ENCODE data around the gene PARD3.

The PARD3 gene

DNA sequence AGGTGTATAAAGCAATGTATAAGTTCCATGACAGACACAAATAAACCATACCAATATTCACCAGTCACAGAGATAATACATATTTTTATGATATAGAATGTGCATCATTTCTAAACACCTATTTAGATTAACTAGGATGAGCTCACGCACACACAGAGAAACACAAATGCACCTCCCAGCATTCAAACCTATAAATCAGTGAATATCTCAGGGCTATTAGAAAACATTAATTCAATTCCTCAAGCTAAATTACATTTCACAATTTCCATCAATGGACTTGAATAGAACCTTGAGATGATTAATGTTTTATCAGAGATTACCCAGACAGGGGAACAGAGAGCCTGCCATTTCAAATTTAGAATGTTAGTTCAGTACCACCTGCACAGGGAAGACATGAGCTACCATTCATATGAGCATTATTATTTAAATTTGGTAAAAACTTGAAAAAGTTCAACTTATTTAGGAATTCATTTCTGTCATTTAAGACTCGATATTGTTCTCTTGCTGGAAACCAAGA is 221.7 kb downstream of the PARD3 start:
- peaks cover 2% of the 10 kb centered on the region for H3K79me2 ChIP-seq
- TF ChIP-seq, protein P1, sequence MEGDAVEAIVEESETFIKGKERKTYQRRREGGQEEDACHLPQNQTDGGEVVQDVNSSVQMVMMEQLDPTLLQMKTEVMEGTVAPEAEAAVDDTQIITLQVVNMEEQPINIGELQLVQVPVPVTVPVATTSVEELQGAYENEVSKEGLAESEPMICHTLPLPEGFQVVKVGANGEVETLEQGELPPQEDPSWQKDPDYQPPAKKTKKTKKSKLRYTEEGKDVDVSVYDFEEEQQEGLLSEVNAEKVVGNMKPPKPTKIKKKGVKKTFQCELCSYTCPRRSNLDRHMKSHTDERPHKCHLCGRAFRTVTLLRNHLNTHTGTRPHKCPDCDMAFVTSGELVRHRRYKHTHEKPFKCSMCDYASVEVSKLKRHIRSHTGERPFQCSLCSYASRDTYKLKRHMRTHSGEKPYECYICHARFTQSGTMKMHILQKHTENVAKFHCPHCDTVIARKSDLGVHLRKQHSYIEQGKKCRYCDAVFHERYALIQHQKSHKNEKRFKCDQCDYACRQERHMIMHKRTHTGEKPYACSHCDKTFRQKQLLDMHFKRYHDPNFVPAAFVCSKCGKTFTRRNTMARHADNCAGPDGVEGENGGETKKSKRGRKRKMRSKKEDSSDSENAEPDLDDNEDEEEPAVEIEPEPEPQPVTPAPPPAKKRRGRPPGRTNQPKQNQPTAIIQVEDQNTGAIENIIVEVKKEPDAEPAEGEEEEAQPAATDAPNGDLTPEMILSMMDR (IDR thresholded peaks at IDR 0.05), result no peak
- no peaks in the 10 kb centered on the region for H3K9me3 ChIP-seq (ENCODE audit: control insufficient read depth, low read length)
- H3K27ac ChIP-seq, result no peak overlapping the region
- H3K4me1 ChIP-seq, result no peaks in the 10 kb centered on the region
- no peak overlapping the region for H3K4me2 ChIP-seq (ENCODE audit: low read length)
- H3K9ac ChIP-seq, result no peak overlapping the region
- no peaks in the 10 kb centered on the region for H3K27me3 ChIP-seq (ENCODE audit: control insufficient read depth, insufficient read depth, low read length)
- no peaks in the 10 kb centered on the region for H3K36me3 ChIP-seq (ENCODE audit: control insufficient read depth, insufficient read depth, low read length)
- no peak overlapping the region for H2AFZ ChIP-seq
- no peak overlapping the region for H3K4me3 ChIP-seq (ENCODE audit: low read depth, low read length)

DNA sequence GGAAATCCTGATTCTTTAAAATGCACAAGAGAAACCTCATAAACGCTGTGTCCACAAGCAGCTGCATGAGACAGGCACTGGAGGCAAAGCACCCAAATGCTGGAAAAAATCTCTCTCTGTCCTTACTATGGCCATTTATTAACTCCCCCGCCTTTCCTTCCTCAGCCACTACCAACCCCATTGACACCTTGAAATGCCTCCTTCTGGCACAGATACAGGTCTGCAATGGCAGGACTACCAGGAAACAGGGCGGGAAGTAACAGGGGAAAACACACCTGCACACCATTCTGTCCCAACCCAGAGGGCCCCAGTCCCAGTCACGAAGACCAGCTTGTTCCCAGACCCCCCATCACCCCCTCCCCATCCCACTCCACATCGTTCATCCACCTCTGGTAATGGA is 224.3 kb downstream of the PARD3 start:
- TF ChIP-seq, protein P1 (IDR thresholded peaks at IDR 0.05), result no peak
- Histone ChIP-seq H3K4me2 (ENCODE audit: low read length) (no peak overlapping the region), H3K27me3 (ENCODE audit: control insufficient read depth, insufficient read depth, low read length) (no peaks in the 10 kb centered on the region), H3K9me3 (ENCODE audit: control insufficient read depth, low read length) (no peaks in the 10 kb centered on the region), H3K9ac (no peak overlapping the region), H3K4me1 (no peaks in the 10 kb centered on the region), H3K27ac (no peak overlapping the region), H3K36me3 (ENCODE audit: control insufficient read depth, insufficient read depth, low read length) (no peaks in the 10 kb centered on the region), H2AFZ (no peak overlapping the region), H3K4me3 (ENCODE audit: low read depth, low read length) (no peak overlapping the region), H3K79me2 (no peaks in the 10 kb centered on the region)

DNA sequence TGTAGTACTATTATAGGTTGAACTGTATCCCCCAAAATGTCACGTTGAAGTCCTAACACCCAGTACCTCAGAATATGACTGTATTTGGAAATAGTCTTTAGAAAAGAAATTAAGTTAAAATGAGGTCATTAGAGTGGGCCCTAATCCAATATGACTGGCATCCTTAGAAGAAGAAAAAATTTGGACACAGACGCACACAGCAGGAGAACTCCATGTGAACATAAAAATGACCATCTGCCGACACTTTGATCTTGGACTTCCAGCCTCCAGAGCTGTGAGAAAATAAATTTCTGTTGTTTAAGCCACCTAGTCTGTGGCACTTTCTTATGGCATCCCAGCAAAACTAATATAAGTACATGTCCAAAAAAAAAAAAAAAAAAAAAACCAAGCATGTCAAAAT is 225.8 kb downstream of the PARD3 start:
- TF ChIP-seq, protein P1 (IDR thresholded peaks at IDR 0.05), result no peak
- Histone ChIP-seq H3K9ac (no peak overlapping the region), H2AFZ (no peak overlapping the region), H3K79me2 (no peaks in the 10 kb centered on the region), H3K36me3 (ENCODE audit: control insufficient read depth, insufficient read depth, low read length) (no peaks in the 10 kb centered on the region), H3K4me3 (ENCODE audit: low read depth, low read length) (no peak overlapping the region), H3K27ac (no peak overlapping the region), H3K27me3 (ENCODE audit: control insufficient read depth, insufficient read depth, low read length) (no peaks in the 10 kb centered on the region), H3K4me2 (ENCODE audit: low read length) (no peak overlapping the region), H3K4me1 (no peaks in the 10 kb centered on the region), H3K9me3 (ENCODE audit: control insufficient read depth, low read length) (no peaks in the 10 kb centered on the region)

DNA sequence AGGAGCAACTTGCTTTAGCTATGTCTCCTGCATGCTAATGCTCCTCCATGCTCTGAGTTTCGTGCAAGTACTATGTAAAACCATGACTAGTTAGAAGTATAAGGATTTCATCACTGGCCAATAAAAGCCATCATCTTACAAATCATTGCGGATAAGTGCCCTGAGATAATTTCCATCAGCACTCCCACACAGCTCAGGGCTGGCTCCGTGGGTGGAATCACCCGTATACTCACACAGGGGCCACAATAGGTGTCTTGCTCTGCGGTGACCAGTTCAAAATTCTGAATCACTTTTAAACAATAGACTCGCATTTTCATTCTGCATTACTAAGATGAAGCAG is 227.4 kb downstream of the PARD3 start:
- H2AFZ ChIP-seq, result no peak overlapping the region
- H3K9ac ChIP-seq, result no peak overlapping the region
- H3K4me2 ChIP-seq (ENCODE audit: low read length), result no peak overlapping the region
- no peaks in the 10 kb centered on the region for H3K27me3 ChIP-seq (ENCODE audit: control insufficient read depth, insufficient read depth, low read length)
- H3K36me3 ChIP-seq (ENCODE audit: control insufficient read depth, insufficient read depth, low read length), result no peaks in the 10 kb centered on the region
- no peaks in the 10 kb centered on the region for H3K9me3 ChIP-seq (ENCODE audit: control insufficient read depth, low read length)
- no peaks in the 10 kb centered on the region for H3K4me1 ChIP-seq
- no peak overlapping the region for H3K27ac ChIP-seq
- peaks cover 2% of the 10 kb centered on the region for H3K79me2 ChIP-seq
- H3K4me3 ChIP-seq (ENCODE audit: low read depth, low read length), result no peak overlapping the region
- TF ChIP-seq, protein P1 (IDR thresholded peaks at IDR 0.05), result no peak

DNA sequence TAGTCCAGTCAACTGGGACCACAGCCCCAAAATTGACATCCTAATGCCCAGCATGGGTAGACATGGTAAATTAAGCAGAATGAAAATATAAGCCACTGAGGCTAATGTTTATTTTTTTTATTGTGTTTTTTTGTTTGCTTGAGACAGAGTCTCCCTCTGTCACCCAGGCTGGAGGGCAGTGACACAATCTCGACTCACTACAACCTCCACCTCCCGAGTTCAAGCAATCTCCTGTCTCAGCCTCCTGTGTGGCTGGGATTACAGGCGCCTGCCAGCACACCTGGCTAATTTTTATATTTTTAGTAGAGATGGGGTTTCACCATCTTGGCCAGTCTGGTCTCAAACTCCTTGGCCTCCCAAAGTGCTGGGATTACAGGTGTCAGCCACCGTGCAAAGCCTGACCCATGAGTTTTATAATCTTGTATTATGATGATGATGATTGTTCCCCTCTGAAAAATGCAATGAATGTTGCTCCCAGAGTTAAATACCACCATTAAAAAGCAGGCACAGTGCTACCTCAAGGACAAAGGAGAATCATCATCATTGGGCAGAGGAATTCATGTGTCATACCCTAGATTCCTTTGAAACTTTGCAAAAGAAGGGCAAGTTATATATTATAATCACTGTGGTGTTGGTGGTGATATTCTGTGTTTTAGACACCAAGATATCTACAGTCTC is 228.0 kb downstream of the PARD3 start:
- Histone ChIP-seq H3K4me1 (no peaks in the 10 kb centered on the region), H3K36me3 (ENCODE audit: control insufficient read depth, insufficient read depth, low read length) (no peaks in the 10 kb centered on the region), H3K27ac (no peak overlapping the region), H3K4me2 (ENCODE audit: low read length) (no peak overlapping the region), H3K9me3 (ENCODE audit: control insufficient read depth, low read length) (no peaks in the 10 kb centered on the region), H3K79me2 (peaks cover 2% of the 10 kb centered on the region), H3K9ac (no peak overlapping the region), H3K27me3 (ENCODE audit: control insufficient read depth, insufficient read depth, low read length) (no peaks in the 10 kb centered on the region), H2AFZ (no peak overlapping the region), H3K4me3 (ENCODE audit: low read depth, low read length) (no peak overlapping the region)
- TF ChIP-seq, protein P1 (IDR thresholded peaks at IDR 0.05), result no peak

All from parathyroid adenoma (tissue), 2 donors.